ENCODE measurements around the gene SUMO3.

SUMO3 gene

DNA sequence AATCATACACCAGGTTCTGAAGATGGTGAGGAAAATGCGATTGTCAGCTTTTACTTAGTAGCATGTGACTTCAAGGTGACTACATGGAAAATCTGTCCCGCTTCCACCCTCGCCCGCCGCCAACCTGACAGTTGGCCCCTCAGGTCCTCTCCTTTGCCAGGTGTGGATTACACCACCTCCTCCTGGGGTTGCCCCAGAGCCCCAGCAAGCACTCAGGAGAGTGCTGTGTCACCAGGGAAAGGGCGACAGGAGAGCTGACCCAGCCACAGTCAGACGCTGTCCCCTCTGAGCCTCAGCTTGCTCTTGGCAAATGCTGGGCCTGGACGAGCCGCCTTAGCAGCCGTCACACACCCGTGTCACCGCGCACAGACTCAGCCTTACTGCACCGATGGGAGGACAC lies 37.7 kb upstream of the SUMO3 start:
- no peak overlapping the region for H3K4me2 ChIP-seq (ENCODE audit: low read length)
- no peaks in the 10 kb centered on the region for H3K27me3 ChIP-seq (ENCODE audit: insufficient read depth, low read length)
- H2AFZ ChIP-seq (ENCODE audit: low read length), result no peak overlapping the region
- no peaks in the 10 kb centered on the region for H3K9me2 ChIP-seq (ENCODE audit: low read depth, low read length)
- no peaks in the 10 kb centered on the region for H3K4me1 ChIP-seq (ENCODE audit: insufficient read depth, low read length, severe bottlenecking)
- H3K4me3 ChIP-seq (ENCODE audit: low read depth, low read length, poor library complexity, severe bottlenecking), result no peak overlapping the region
- TF ChIP-seq, protein P1, sequence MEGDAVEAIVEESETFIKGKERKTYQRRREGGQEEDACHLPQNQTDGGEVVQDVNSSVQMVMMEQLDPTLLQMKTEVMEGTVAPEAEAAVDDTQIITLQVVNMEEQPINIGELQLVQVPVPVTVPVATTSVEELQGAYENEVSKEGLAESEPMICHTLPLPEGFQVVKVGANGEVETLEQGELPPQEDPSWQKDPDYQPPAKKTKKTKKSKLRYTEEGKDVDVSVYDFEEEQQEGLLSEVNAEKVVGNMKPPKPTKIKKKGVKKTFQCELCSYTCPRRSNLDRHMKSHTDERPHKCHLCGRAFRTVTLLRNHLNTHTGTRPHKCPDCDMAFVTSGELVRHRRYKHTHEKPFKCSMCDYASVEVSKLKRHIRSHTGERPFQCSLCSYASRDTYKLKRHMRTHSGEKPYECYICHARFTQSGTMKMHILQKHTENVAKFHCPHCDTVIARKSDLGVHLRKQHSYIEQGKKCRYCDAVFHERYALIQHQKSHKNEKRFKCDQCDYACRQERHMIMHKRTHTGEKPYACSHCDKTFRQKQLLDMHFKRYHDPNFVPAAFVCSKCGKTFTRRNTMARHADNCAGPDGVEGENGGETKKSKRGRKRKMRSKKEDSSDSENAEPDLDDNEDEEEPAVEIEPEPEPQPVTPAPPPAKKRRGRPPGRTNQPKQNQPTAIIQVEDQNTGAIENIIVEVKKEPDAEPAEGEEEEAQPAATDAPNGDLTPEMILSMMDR (IDR thresholded peaks at IDR 0.05; ENCODE audit: low read length), result no peak
- TF ChIP-seq EZH2 (IDR thresholded peaks at IDR 0.05; ENCODE audit: borderline replicate concordance, low read length), result no peak
- H4K20me1 ChIP-seq (ENCODE audit: insufficient read depth, low read length), result no peaks in the 10 kb centered on the region
- H3K9ac ChIP-seq (ENCODE audit: low read length), result no peak overlapping the region
- no peaks in the 10 kb centered on the region for H3K9me3 ChIP-seq (ENCODE audit: low read length)
- no peak overlapping the region for H3K27ac ChIP-seq (ENCODE audit: low read depth, low read length, poor library complexity, severe bottlenecking)
- no peaks in the 10 kb centered on the region for H3F3A ChIP-seq (ENCODE audit: insufficient read depth, low read length)
- H3K36me3 ChIP-seq (ENCODE audit: insufficient read depth, low read length), result peaks cover 50% of the 10 kb centered on the region
- no peaks in the 10 kb centered on the region for H3K79me2 ChIP-seq (ENCODE audit: insufficient read depth, low read length)

DNA sequence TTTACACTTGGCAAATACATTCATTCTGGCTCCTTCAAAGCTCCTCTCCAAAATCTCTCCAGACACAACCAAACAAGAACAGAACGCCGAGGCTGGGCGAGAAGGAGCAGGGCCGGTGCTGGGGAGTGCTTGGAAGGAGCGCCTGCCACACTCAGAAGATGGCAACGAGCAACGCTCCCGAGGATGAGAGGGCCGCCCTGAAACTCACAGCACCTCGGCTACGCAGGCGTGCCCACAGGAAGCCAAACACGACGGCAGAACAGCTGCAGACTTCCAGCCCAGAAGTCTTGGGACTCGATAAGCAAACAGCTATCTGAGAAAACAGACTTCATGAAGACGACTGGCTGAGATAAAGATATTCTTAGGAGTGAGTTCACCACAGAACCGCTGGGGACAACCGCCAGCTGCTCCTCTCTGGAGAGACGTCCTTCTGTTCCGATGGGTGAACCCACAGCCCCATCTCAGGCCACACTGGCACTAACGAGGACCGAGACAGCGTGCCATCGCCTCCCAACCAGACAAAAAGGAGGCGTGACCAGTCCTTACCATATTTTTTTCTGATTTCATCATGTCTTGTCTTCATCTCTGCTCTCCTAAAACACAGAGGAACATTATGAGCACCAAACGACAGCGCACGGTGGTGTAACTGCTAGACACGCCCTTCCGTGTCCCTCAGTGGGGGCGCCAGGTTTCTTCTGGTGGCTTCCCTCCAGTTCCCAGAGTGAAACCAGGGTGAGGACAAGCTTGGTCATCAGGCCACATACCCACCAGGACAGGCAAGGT lies 37.0 kb upstream of the SUMO3 start:
- TF ChIP-seq EZH2 (IDR thresholded peaks at IDR 0.05; ENCODE audit: borderline replicate concordance, low read length), result no peak
- TF ChIP-seq, protein P1 (IDR thresholded peaks at IDR 0.05; ENCODE audit: low read length), result no peak
- H3K27ac ChIP-seq (ENCODE audit: low read depth, low read length, poor library complexity, severe bottlenecking), result no peak overlapping the region
- no peaks in the 10 kb centered on the region for H4K20me1 ChIP-seq (ENCODE audit: insufficient read depth, low read length)
- H3K4me3 ChIP-seq (ENCODE audit: low read depth, low read length, poor library complexity, severe bottlenecking), result no peak overlapping the region
- H3K4me2 ChIP-seq (ENCODE audit: low read length), result no peak overlapping the region
- H3K4me1 ChIP-seq (ENCODE audit: insufficient read depth, low read length, severe bottlenecking), result no peaks in the 10 kb centered on the region
- H3F3A ChIP-seq (ENCODE audit: insufficient read depth, low read length), result no peaks in the 10 kb centered on the region
- peaks cover 57% of the 10 kb centered on the region for H3K36me3 ChIP-seq (ENCODE audit: insufficient read depth, low read length)
- no peaks in the 10 kb centered on the region for H3K9me3 ChIP-seq (ENCODE audit: low read length)
- H3K79me2 ChIP-seq (ENCODE audit: insufficient read depth, low read length), result no peaks in the 10 kb centered on the region
- H2AFZ ChIP-seq (ENCODE audit: low read length), result no peak overlapping the region
- H3K27me3 ChIP-seq (ENCODE audit: insufficient read depth, low read length), result no peaks in the 10 kb centered on the region
- H3K9ac ChIP-seq (ENCODE audit: low read length), result no peak overlapping the region
- H3K9me2 ChIP-seq (ENCODE audit: low read depth, low read length), result no peaks in the 10 kb centered on the region

DNA sequence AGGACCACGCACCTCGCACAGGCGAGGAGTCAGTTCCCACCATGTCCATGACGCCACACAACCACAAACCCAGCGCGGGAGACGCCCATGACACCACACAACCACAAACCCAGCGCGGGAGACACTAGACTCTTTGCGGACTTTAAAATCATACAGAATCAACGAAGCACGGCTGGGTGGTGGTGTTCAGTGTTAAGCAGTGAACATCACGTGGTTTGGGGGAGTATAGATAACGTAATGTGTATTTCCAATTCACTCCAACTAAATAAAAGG lies 36.5 kb upstream of the SUMO3 start:
- no peaks in the 10 kb centered on the region for H3F3A ChIP-seq (ENCODE audit: insufficient read depth, low read length)
- TF ChIP-seq, protein P1 (IDR thresholded peaks at IDR 0.05; ENCODE audit: low read length), result no peak
- TF ChIP-seq EZH2 (IDR thresholded peaks at IDR 0.05; ENCODE audit: borderline replicate concordance, low read length), result no peak
- H3K4me3 ChIP-seq (ENCODE audit: low read depth, low read length, poor library complexity, severe bottlenecking), result no peak overlapping the region
- H4K20me1 ChIP-seq (ENCODE audit: insufficient read depth, low read length), result no peaks in the 10 kb centered on the region
- no peak overlapping the region for H3K27ac ChIP-seq (ENCODE audit: low read depth, low read length, poor library complexity, severe bottlenecking)
- no peak overlapping the region for H2AFZ ChIP-seq (ENCODE audit: low read length)
- no peaks in the 10 kb centered on the region for H3K9me3 ChIP-seq (ENCODE audit: low read length)
- peaks cover 57% of the 10 kb centered on the region for H3K36me3 ChIP-seq (ENCODE audit: insufficient read depth, low read length)
- H3K4me1 ChIP-seq (ENCODE audit: insufficient read depth, low read length, severe bottlenecking), result no peaks in the 10 kb centered on the region
- H3K4me2 ChIP-seq (ENCODE audit: low read length), result no peak overlapping the region
- H3K9ac ChIP-seq (ENCODE audit: low read length), result no peak overlapping the region
- H3K79me2 ChIP-seq (ENCODE audit: insufficient read depth, low read length), result no peaks in the 10 kb centered on the region
- H3K27me3 ChIP-seq (ENCODE audit: insufficient read depth, low read length), result no peaks in the 10 kb centered on the region
- H3K9me2 ChIP-seq (ENCODE audit: low read depth, low read length), result no peaks in the 10 kb centered on the region

Data from OCI-LY1 (cell line).